AG04450 (cell line): ENCODE results near the gene WSCD2. TPM values are rescaled to one million over a fixed set of nuclear protein-coding genes. Genes with fewer than 3 reads are reported as not detected.

Source experiments
- CTCF ChIA-PET: fragments of 300-600, 350-600 bp; formaldehyde crosslinking; extraction: SDS; loops from one replicate; lab custom pipeline; 2022; ENCODE audit warnings: antibody characterized with exemption, inconsistent platforms; lab: Charles Lee
- POLR2A ChIA-PET: fragments of 350-600 bp; formaldehyde crosslinking; extraction: SDS; loops from one replicate; lab custom pipeline; 2021; ENCODE audit warnings: antibody characterized with exemption, inconsistent platforms; lab: Yijun Ruan, JAX
- DNase-seq: peaks from one replicate; pipeline ENCODE4 v3.0.0-alpha.2; 2011; ENCODE audit warnings: low read depth, low spot score
- H3K27ac ChIP-seq: one replicate; pipeline ENCODE4 v1.5.1; 2012; ENCODE audit warnings: low read depth, low read length, control low read depth
- H3K27me3 ChIP-seq: one replicate; pipeline ENCODE4 v1.6.0; 2012; ENCODE audit warnings: low read length; ENCODE audit not compliant: control insufficient read depth, insufficient read depth
- H3K4me3 ChIP-seq: 2 replicates; pipeline ENCODE4 v1.5.1; 2011; ENCODE audit warnings: mild to moderate bottlenecking, low read depth, low read length, control low read depth
- H3K9me3 ChIP-seq: 2 replicates; pipeline ENCODE4 v1.5.1; 2012; ENCODE audit warnings: low read length; ENCODE audit not compliant: control insufficient read depth, insufficient read depth
- CTCF ChIP-seq: IDR thresholded peaks from 2 replicates; pipeline ENCODE4 v1.5.1; 2011; ENCODE audit warnings: low read depth, low read length, control low read depth, inconsistent platforms
- polyA plus RNA-seq: library from polyadenylated mRNA; depleted of rRNA; stranded (reverse); fragments of >200 nt; gene quantifications from 2 replicates; pipeline ENCODE4 v1.2.3, GENCODE V29; 2011

The WSCD2 gene
- polyA plus RNA-seq, 1 experiment = not detected

- ChIA-PET POLR2A (no interaction called here), CTCF (no interaction called here)
- DNase-seq = no peak
- no peaks in the 10 kb centered on the region for H3K27me3 ChIP-seq
- TF ChIP-seq CTCF = no peak
- no peaks in the 10 kb centered on the region; the same call in 1 of the 2 replicates for H3K9me3 ChIP-seq
- H3K4me3 ChIP-seq = no peak overlapping the region
- H3K27ac ChIP-seq = no peak overlapping the region
Observed at GRCh38 chr12:108231109-108231905, 102.2 kb downstream of the WSCD2 start.

GRCh38 chr12:108231909-108232434 is 102.9 kb downstream of the WSCD2 start:
- Histone ChIP-seq H3K4me3 (no peak overlapping the region), H3K9me3 (no peaks in the 10 kb centered on the region; the same call in 1 of the 2 replicates), H3K27ac (no peak overlapping the region), H3K27me3 (no peaks in the 10 kb centered on the region)
- ChIA-PET CTCF (no interaction called here), POLR2A (no interaction called here)
- no peak for TF ChIP-seq CTCF
- no peak for DNase-seq

- no peak overlapping the region for H3K4me3 ChIP-seq
- ChIA-PET CTCF (no interaction called here), POLR2A (no interaction called here)
- no peaks in the 10 kb centered on the region; the same call in 1 of the 2 replicates for H3K9me3 ChIP-seq
- no peak for DNase-seq
- no peak overlapping the region for H3K27ac ChIP-seq
- no peaks in the 10 kb centered on the region for H3K27me3 ChIP-seq
- no peak for TF ChIP-seq CTCF
Observed at GRCh38 chr12:108232565-108232964, 103.5 kb downstream of the WSCD2 start.

- POLR2A ChIA-PET = no interaction called here
- no peak for TF ChIP-seq CTCF
- Histone ChIP-seq H3K27ac (no peak overlapping the region), H3K4me3 (no peak overlapping the region), H3K27me3 (no peaks in the 10 kb centered on the region), H3K9me3 (no peaks in the 10 kb centered on the region; the same call in 1 of the 2 replicates)
- DNase-seq = no peak
- CTCF ChIA-PET = no interaction called here
Observed at GRCh38 chr12:108234158-108234557, 105.1 kb downstream of the WSCD2 start.

GRCh38 chr12:108235197-108235984 is 106.3 kb downstream of the WSCD2 start:
- Histone ChIP-seq H3K4me3 (no peak overlapping the region), H3K27me3 (no peaks in the 10 kb centered on the region), H3K9me3 (no peaks in the 10 kb centered on the region; the same call in 1 of the 2 replicates), H3K27ac (no peak overlapping the region)
- CTCF ChIA-PET = no interaction called here
- no peak for DNase-seq
- TF ChIP-seq CTCF = no peak
- POLR2A ChIA-PET = no interaction called here
